Erythroblast (primary cell): ENCODE measurements around the gene CLNK.

Experiments
- GATA1 ChIP-seq: IDR thresholded peaks from 2 replicates; pipeline ENCODE4 v1.6.1; 2011; ENCODE audit warnings: low read depth, mild to moderate bottlenecking, control low read depth, low read length, moderate library complexity
- POLR2A ChIP-seq: IDR thresholded peaks from 2 replicates; pipeline ENCODE4 v1.6.1; 2011; ENCODE audit warnings: mild to moderate bottlenecking, low read length

DNA sequence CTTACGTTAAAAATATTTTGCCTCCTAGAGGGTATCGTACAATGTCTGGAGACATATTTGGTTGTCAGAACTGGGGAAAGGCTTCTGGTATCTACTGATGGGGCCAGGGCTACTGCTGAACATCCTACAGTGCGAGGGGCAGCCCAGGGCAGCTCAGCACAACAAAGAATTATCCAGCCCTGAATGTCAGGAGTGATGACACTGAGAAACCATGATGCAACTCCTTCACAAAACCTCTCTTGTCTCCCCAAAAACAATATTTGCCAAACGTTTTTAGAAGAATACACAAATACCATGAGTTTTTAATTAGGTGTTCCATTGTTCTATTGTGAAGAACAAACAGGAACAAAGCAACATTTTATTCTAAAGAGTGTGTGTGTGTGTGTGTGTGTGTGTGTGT is 43.4 kb upstream of the CLNK start:
- TF ChIP-seq POLR2A (no peak), GATA1 (no peak)
